Measurements from ENCODE around the gene ELOVL5.
"Not testable (repeated sequence)": the region's sequence is repeated elsewhere in the genome, so short reads cannot be mapped to it uniquely, and the experiment has no call there.

Gene ELOVL5

GRCh38 chr6:53358440-53359094, 9.8 kb upstream of the ELOVL5 start:
- DNase-seq: no peak

- no peak for DNase-seq
Observed at GRCh38 chr6:53357576-53358360, 9.0 kb upstream of the ELOVL5 start.

- no peak for DNase-seq
Observed at GRCh38 chr6:53353624-53354023, 4.9 kb upstream of the ELOVL5 start.

GRCh38 chr6:53352360-53352759, 3.6 kb upstream of the ELOVL5 start:
- no peak for DNase-seq

GRCh38 chr6:53349209-53349693, 501 bp upstream of the ELOVL5 start:
- no peak for DNase-seq

GRCh38 chr6:53347921-53348370, 804 bp downstream of the ELOVL5 start:
- peak in 1 of 2 donors; percentile 46 for DNase-seq

GRCh38 chr6:53347250-53347920, 1.4 kb downstream of the ELOVL5 start:
- DNase-seq: peak in 1 of 2 donors; percentile 46

- not testable (repeated sequence) for DNase-seq
Observed at GRCh38 chr6:53346049-53346448, 2.7 kb downstream of the ELOVL5 start.

- no peak for DNase-seq
Observed at GRCh38 chr6:53344969-53345368, 3.8 kb downstream of the ELOVL5 start.

GRCh38 chr6:53343092-53343491, 5.7 kb downstream of the ELOVL5 start:
- DNase-seq: no peak

GRCh38 chr6:53342217-53342616, 6.5 kb downstream of the ELOVL5 start:
- no peak for DNase-seq

- no peak for DNase-seq
Observed at GRCh38 chr6:53340536-53340935, 8.2 kb downstream of the ELOVL5 start.

GRCh38 chr6:53339424-53339823, 9.3 kb downstream of the ELOVL5 start:
- no peak for DNase-seq

- no peak for DNase-seq
Observed at GRCh38 chr6:53338304-53338703, 10.4 kb downstream of the ELOVL5 start.

- no peak for DNase-seq
Observed at GRCh38 chr6:53336070-53336469, 12.7 kb downstream of the ELOVL5 start.

GRCh38 chr6:53335224-53335994, 13.3 kb downstream of the ELOVL5 start:
- peak in 1 of 2 donors; percentile 35 for DNase-seq

GRCh38 chr6:53333439-53334408, 15.0 kb downstream of the ELOVL5 start:
- DNase-seq: no peak

- DNase-seq: no peak
Observed at GRCh38 chr6:53331678-53332077, 17.1 kb downstream of the ELOVL5 start.

- no peak for DNase-seq
Observed at GRCh38 chr6:53330137-53330536, 18.6 kb downstream of the ELOVL5 start.

- DNase-seq: no peak
Observed at GRCh38 chr6:53328375-53328774, 20.4 kb downstream of the ELOVL5 start.

- no peak for DNase-seq
Observed at GRCh38 chr6:53327017-53327395, 21.7 kb downstream of the ELOVL5 start.
